Tongue (tissue), 2 donors: ENCODE data around the gene TM9SF3. TPM values are rescaled to one million over a fixed set of nuclear protein-coding genes. Genes with fewer than 3 reads are reported as not detected.

ENCODE experiments used
- DNase-seq: peaks from one replicate; pipeline ENCODE4 v3.0.0-alpha.2; 2015
- total RNA-seq: library from RNA; depleted of rRNA; stranded (reverse); fragments of >200 nt; gene quantifications from one replicate; pipeline ENCODE4 v1.2.3, GENCODE V29; 2014

The TM9SF3 gene
- 90.1 TPM for total RNA-seq

GRCh38 chr10:96586419-96587263 is at the start of gene TM9SF3:
TM9SF3 (minus strand) TSS chr10:96587012; CDS start chr10:96586835, 177 bp downstream.
- peak; percentile 96 for DNase-seq

GRCh38 chr10:96636551-96636950 is 49.7 kb upstream of the TM9SF3 start:
- DNase-seq = no peak

GRCh38 chr10:96632974-96633710 is 46.3 kb upstream of the TM9SF3 start:
- peak; percentile 61 for DNase-seq

- no peak for DNase-seq
These were observed 40.5 kb upstream of the TM9SF3 start for GRCh38 chr10:96627292-96627691.

GRCh38 chr10:96626795-96627194 is 40.0 kb upstream of the TM9SF3 start:
- DNase-seq = no peak

- DNase-seq = no peak
These were observed 38.4 kb upstream of the TM9SF3 start for GRCh38 chr10:96625173-96625572.

GRCh38 chr10:96622013-96622787 is 35.4 kb upstream of the TM9SF3 start:
- DNase-seq = no peak

- DNase-seq = no peak
These were observed 33.3 kb upstream of the TM9SF3 start for GRCh38 chr10:96619796-96620773.

- DNase-seq = peak; percentile 37
These were observed 32.3 kb upstream of the TM9SF3 start for GRCh38 chr10:96619120-96619519.

GRCh38 chr10:96618653-96619052 is 31.8 kb upstream of the TM9SF3 start:
- no peak for DNase-seq

GRCh38 chr10:96616961-96617360 is 30.1 kb upstream of the TM9SF3 start:
- no peak for DNase-seq

- DNase-seq = peak; percentile 13
These were observed 27.7 kb upstream of the TM9SF3 start for GRCh38 chr10:96614515-96614914.

GRCh38 chr10:96613576-96613975 is 26.8 kb upstream of the TM9SF3 start:
- DNase-seq = no peak

GRCh38 chr10:96612055-96612830 is 25.4 kb upstream of the TM9SF3 start:
- no peak for DNase-seq

- no peak for DNase-seq
These were observed 24.0 kb upstream of the TM9SF3 start for GRCh38 chr10:96610817-96611216.

GRCh38 chr10:96609510-96609909 is 22.7 kb upstream of the TM9SF3 start:
- no peak for DNase-seq

- DNase-seq = no peak
These were observed 22.0 kb upstream of the TM9SF3 start for GRCh38 chr10:96608805-96609204.

GRCh38 chr10:96608262-96608661 is 21.4 kb upstream of the TM9SF3 start:
- DNase-seq = no peak

- DNase-seq = no peak
These were observed 20.1 kb upstream of the TM9SF3 start for GRCh38 chr10:96606946-96607345.

- DNase-seq = no peak
These were observed 19.4 kb upstream of the TM9SF3 start for GRCh38 chr10:96606216-96606615.

- DNase-seq = no peak
These were observed 13.5 kb upstream of the TM9SF3 start for GRCh38 chr10:96600337-96600736.
